Choroid plexus epithelial cell (primary cell): ENCODE results near the gene CCDC136.

Experiments
- DNase-seq: peaks from one replicate; pipeline ENCODE4 v3.0.0-alpha.2; 2010; ENCODE audit warnings: low read depth
- H3K4me3 ChIP-seq: 2 replicates; pipeline ENCODE4 v1.5.1; 2011; ENCODE audit warnings: low read depth, mild to moderate bottlenecking, control low read depth, low read length, moderate library complexity
- CTCF ChIP-seq: conservative IDR thresholded peaks from 2 replicates; pipeline ENCODE4 v1.5.1; 2011; ENCODE audit warnings: low read depth, mild to moderate bottlenecking, control low read depth, inconsistent platforms, low read length, moderate library complexity

The CCDC136 gene

DNA sequence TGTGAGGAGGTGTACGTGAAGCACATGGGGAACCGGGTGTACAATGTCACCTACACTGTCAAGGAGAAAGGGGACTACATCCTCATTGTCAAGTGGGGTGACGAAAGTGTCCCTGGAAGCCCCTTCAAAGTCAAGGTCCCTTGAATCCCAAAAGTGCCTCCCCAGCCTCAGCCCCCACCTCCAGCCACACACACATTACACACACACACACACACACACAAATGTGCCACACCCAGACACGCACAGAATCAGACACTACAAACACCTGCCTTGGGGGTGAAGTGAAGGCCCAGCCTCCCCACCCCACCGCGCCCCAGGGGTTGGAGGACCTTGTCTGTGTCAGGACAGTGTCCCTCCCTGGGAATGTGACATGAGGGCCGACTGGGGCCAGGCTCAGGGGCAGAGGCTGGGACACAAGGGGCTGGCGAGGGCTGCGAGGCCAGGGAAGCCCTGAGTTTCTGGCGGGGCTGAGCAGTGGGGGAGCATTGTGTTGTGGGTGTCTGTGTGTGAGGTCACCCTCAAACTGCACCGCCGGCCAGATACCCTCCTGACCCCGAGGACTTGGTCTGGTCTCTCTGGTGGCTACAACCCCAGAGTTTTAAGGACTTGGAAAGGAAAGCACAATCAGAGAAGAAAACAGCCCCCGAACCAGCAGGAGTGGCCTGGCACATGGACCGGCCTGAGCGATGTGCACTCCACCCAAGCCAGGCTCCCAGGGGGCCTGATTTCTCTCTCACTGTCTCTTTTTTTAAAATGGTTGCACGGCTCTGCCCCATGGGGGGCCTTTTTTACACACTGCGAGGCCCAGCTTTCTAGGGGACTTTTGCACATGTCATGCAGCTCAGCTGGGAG is 66.8 kb downstream of the CCDC136 start:
- DNase-seq: peak; percentile 32
- H3K4me3 ChIP-seq: no peak overlapping the region
- TF ChIP-seq CTCF: no peak

GRCh38 chr7:128859232-128860157 is 67.7 kb downstream of the CCDC136 start:
- DNase-seq: peak; percentile 32
- TF ChIP-seq CTCF: no peak
- no peak overlapping the region for H3K4me3 ChIP-seq

- H3K4me3 ChIP-seq: no peak overlapping the region
- TF ChIP-seq CTCF: peak; percentile 47
- DNase-seq: peak; percentile 84
These were observed 68.6 kb downstream of the CCDC136 start for GRCh38 chr7:128860158-128861073.

GRCh38 chr7:128861957-128862570 is 70.3 kb downstream of the CCDC136 start:
- peak overlapping the region; percentile 95 for H3K4me3 ChIP-seq
- TF ChIP-seq CTCF: no peak
- DNase-seq: no peak

GRCh38 chr7:128862571-128863432 is 71.0 kb downstream of the CCDC136 start, which contains the start of gene ATP6V1F:
Gene ATP6V1F (plus strand): TSS chr7:128862856. CDS start chr7:128862905, 49 bp downstream.
- H3K4me3 ChIP-seq: peak within 1 kb of the TSS; percentile 95
- TF ChIP-seq CTCF: no peak
- peak; percentile 98 for DNase-seq
